ENCODE results near the gene PLD3. TPM values are rescaled to one million over a fixed set of nuclear protein-coding genes. Genes with fewer than 3 reads are reported as not detected.
"Not testable (repeated sequence)": the region's sequence is repeated elsewhere in the genome, so short reads cannot be mapped to it uniquely, and the experiment has no call there.

The PLD3 gene
- total RNA-seq, 1 experiment from 2014 or later = 245 TPM

DNA sequence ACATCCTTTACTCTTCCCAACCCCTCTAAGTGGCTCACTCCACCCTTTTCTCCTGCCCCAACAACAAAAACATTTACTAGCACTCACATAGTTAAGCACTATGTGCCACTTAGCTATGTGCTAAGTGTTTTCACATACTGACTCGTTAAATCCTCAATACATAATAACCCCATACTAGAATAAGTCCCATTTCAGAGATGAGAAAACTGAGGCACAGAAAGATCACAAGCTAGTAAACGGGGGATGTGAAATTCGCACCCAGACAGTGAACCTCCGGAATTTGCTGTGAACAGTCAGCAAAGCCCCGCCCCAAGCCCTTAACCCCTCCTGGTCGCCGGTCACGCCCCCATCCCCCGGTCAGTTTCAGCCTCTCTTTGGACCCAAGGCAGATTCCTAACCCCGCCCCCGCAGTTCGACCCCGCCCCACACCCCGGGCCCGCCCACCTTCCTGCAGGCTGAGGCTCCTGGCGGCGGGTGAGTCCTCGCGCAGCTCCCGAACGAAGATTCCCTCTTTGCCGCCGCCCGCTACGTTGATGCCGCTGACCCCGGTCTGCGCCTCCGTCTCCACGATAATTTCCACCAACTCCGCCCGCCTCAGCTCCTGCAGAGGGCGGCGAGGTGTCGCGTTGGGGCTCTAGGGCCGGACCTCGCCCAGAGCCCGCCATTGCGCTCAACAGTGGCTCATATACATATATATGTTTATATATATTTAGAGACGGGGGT is 54.9 kb downstream of the PLD3 start:
- DNase-seq (ENCODE audit: low spot score) = peak; percentile 48
- in situ Hi-C loops (cut with HindIII; ENCODE audit: low sequenced_read_pairs) = no loop called here

DNA sequence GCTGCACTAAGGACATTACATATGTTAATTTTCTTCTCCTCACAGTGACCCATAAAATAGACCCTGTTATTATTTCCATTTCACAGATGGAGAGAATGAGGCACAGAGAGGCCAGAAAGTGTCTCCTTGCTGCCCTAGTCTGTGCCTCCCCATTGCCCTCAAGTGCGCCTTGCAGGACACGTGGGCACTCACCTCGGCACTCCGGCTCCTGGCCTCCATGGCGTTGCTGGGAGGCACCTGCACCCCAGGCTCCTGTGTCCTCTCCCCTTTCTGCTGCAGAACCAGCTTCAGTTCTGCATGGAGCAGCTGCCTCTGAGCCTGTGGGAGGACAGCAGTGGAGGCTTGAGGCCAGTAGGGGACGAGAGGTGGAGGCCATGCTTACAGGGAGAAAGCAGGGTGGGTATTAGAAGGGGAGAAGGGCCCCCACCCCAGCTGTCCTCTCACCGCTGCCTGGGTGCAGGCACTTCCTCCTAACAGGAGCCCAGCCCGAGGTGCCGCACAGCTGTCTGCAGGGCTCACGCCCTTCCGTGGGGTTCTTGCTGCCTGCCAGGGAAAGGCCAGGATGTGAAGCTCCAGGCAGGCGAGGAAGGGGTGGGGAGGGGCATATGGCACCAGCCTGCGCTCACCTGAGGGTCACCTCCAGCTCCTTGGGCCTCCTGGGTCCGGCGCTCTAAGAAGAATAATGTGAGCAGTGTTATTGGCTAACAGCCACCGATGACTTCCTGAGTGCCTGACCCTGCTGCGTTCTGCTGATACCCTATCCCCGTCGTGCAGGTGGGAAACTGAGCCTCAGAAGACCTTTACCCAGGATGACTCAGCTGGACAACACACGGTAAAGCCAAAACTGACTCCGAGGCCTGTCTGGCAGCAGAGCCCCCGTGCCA is 59.5 kb downstream of the PLD3 start:
- DNase-seq (ENCODE audit: low spot score) = no peak
- in situ Hi-C loops (cut with HindIII; ENCODE audit: low sequenced_read_pairs) = no loop called here

DNA sequence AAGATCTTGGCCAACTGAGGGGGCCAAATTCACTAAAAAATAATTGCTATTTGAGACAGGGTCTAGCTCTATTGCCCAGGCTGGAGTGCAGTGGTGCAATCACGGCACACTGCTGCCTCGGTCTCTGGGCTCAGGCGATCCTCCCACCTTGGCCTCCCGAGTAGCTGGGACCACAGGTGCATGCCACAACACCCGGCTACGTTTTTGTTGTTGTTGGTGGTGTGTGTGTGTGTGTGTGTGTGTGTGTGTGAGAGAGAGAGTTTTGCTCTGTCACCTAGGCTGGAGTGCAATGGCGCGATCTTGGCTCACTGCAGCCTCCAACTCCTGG is 60.1 kb downstream of the PLD3 start:
- in situ Hi-C loops (cut with HindIII; ENCODE audit: low sequenced_read_pairs) = not testable (repeated sequence)

DNA sequence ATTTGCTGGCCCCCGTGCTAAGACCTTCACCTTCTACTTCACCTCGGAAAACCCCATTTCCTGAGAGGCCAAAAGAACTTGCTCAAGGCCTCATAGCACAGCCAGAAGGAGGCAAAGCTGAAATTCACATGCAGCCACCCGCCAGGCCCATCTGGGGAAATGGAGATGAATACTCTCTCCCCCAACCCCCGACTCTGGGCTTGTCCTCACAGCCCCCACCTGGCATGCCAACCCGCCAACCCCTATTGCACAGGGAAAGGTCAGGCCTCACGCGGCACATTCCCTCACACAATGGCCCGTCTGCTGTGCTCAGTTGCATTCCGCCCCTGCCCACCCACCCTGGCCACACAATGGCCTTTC is 61.5 kb downstream of the PLD3 start:
- DNase-seq (ENCODE audit: low spot score) = no peak
- in situ Hi-C loops (cut with HindIII; ENCODE audit: low sequenced_read_pairs) = no loop called here

More for the DNA sequence above, 60.1 kb downstream of the PLD3 start:
- not testable (repeated sequence) for DNase-seq (ENCODE audit: low spot score)

DNA sequence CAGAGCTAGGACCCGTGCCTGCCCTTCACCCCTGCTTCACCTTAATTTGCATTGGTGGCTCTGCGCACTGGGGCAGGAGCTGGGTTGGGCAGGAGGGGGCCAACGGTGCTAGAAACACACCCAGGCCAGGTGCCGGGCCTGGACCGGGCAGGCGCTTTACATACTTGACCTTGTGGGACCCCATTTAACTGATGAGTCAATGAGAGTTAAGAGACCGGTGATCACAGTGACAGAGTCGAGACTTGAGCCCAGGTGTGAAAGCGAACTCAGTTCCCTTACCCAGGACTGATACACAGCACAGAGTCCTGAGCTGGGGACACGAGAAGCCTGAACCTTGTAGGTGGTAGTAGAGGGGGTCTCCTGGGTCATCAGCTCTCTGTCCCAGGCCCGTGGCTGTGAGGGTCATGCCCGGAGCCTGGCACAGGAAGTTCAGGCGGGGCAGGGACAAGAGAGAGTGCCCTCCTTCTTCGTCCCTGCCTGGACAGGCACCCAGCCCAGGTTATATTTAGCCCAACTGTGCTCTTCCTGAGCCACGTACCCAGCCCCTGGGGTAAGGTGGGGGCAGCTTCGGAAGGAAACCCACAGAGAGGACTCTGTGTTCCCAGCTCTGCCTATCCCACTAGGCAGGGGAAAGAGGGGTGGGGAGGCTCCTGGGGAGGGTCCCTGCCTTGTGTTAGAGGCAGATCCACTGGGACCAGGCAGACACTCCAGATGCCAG is 62.8 kb downstream of the PLD3 start:
- in situ Hi-C loops (cut with HindIII; ENCODE audit: low sequenced_read_pairs) = no loop called here
- no peak for DNase-seq (ENCODE audit: low spot score)

DNA sequence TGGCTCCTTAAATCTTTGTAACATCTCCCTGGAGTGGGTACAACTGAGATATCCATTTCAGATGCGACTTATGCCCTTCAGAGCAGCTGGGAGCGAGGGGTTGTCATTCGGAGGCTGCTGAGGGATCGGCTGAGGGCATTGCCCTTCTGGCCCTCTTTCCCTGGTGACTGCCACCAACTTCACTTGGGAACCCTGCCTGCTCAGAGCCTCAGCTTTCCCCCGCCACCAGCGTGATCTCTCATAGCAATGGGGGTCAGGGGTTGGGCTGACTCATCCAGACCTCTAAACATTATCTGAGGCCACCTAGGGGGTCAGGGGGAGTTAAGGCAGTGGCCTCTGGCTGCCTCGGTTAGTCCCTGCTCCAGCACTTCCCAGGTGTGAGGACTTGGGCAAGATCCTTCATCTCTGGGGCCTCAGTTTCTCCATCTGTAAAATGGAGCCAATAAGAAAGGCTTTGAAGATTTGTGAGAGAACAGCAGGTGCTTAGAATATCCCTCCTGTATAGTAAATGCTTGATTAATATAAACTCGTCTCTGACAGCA is 63.5 kb downstream of the PLD3 start:
- no peak for DNase-seq (ENCODE audit: low spot score)
- in situ Hi-C loops (cut with HindIII; ENCODE audit: low sequenced_read_pairs) = no loop called here

DNA sequence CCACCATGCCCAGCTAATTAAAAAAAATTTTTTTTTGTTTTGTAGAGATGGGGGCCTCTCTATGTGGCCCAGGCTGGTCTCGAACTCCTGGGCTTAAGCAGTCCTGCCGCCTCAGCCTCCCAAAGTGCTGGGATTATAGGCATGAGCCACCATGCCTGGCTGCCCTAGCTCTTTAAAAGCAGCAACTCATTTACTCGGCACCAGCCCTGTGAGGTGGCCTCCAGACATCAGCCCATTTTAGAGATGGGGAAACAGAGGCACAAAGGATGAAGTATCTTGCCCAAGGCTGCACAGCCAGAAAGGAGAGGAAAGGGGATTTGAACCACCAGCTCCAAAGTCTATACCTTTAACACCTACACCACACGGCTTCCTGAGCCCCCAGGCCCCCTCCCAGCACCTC is 64.4 kb downstream of the PLD3 start:
- in situ Hi-C loops (cut with HindIII; ENCODE audit: low sequenced_read_pairs) = no loop called here
- no peak for DNase-seq (ENCODE audit: low spot score)

DNA sequence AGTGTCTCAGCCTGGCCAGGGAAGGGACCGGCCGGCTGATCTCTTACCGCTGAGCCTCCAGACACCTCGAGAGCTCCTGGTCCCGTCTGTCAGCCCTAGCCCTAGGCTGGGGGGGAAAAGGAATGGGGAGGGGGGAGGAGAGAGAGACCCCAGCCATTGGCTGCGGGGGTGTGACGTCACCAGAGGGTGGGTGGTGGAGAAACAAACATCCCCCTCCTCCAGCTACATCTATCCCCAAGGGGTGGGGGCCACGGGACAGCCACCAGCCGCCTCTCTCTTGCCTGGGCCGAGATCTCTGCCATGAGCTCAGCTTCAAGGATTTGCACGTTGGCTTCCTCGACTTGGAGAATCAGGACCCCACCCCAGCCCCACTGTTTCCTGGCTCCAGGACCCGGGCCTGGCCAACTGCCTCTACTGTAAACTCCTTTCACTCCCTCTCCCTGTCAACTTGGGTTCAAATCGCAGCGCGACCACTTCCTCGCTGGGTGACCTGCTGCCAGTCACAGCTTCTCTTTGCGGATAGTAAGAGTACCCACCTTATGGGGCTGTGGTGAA is 64.9 kb downstream of the PLD3 start, which contains the start of gene PRX:
Gene PRX (minus strand): TSS at position 88 of the 555 bp plus-strand sequence. CDS start 5,446 bp downstream, outside the sequence.
- DNase-seq (ENCODE audit: low spot score) = no peak

DNA sequence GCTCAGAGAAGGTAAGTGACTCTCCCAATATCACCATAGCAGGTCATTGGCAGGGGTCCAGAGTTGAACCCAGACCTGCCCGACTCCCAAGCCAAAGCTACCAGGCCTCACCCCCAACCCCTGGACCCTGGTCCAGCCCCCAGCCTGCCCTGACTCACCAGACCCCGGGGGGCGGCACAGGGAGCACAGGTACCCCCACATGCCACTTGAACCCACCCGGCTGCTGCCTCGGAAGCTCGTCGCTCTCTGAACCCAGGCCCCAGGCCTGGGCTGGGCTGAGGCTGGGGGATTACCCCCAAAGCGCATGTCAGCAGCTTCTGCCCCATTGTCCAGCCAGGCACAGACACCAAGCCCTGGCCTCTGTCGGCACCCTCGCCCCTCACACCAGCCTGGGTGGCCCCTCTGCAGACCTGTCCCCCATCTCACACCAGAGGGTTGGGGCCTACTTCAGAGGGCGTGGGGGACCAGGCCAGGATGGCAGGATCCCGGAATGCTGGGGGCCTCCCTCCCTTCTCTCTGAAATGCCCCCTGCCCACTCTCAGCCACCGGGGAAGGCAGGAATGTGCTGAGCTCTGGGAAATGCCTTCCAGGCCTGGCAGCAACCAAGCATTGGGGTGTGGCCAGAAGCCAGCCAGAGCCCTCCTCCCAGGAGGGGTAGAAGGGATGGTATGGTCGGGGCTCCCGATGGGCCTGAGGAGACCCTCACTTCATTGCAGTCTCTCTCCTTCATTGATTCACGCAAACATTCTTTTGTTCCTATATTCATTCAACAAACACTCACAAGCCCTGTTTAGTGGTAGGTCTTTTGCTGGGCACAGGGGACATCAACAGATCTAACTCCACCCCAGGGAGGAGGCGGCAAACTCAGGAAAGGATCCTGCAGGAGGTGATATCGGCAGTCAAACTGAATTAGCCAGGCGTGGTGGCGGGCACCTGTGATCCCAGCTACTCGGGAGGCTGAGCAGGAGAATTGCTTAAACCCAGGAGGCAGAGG is 66.3 kb downstream of the PLD3 start:
- in situ Hi-C loops (cut with HindIII; ENCODE audit: low sequenced_read_pairs) = no loop called here
- no peak for DNase-seq (ENCODE audit: low spot score)

More for the DNA sequence above, 64.9 kb downstream of the PLD3 start, which contains the start of gene PRX:
- in situ Hi-C loops (cut with HindIII; ENCODE audit: low sequenced_read_pairs) = no loop called here

DNA sequence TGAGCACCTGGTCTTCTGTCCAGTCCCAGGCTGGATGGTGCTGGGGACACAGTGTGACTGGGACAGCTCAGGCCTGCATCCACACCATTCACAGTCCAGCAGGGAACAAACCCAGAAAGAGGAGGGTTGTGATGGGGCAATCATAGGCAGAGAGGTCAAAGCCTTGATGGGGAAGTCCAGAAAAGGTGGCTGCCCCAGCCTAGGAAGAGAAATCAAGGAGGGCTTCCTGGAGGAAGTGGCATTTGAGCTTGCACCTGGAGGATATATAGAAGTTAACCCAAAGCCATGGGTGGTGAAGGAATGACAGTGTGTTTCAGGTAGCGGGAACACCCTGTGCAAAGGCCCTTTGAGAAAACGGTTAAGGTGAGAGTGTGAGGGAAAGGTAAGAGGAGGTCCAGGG is 67.3 kb downstream of the PLD3 start:
- in situ Hi-C loops (cut with HindIII; ENCODE audit: low sequenced_read_pairs) = no loop called here
- no peak for DNase-seq (ENCODE audit: low spot score)

DNA sequence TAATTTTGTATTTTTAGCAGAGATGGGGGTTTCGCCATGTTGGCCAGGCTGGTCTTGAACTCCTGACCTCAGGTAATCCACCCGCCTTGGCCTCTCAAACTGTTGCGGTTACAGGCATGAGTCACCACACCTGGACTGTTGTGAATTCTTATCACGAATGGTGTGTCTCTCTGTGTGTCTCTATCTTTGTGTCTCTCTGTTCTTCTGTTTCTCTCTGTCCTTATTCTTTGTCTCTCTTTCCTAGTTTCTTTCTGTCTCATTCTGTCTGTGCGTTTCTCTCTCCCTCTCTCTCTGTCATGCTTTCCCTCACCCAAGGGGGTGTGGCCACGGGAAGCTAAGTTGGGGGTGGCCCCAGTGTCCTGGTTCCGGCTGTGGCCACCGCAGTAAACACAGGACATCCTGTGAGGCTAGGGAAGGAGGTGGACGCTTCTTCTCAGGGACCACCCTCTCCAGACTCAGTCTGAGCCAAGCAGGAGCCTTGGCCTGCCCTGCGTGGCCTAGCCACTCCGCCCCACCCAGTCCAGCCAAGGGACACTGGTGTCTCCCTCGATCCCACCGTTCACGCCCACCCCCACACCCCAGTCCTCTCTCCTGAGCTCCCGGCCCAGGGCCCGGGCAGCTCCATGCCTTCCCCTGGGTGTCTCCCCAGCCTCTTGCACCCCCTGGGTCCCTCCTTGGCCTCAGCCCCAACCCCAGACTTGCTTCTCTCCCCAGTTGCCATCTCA is 68.6 kb downstream of the PLD3 start:
- DNase-seq (ENCODE audit: low spot score) = peak; percentile 41
- in situ Hi-C loops (cut with HindIII; ENCODE audit: low sequenced_read_pairs) = no loop called here

DNA sequence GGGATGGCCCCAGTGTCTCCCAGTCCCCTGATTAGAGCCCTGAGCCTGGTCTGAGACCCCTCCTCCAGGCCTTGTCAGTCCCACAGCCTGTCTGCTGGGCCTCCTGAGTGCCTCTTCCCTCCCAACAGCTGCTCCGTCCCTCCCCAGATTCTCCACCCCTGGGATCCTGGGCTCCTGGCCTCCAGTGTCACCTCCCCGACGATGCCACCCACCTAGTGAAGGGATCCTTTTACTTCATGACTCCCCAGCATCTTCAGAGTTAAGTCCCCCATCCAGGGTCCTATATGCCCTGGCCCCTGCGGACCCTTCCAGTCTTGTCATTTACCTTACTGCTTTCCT is 69.1 kb downstream of the PLD3 start:
- DNase-seq (ENCODE audit: low spot score) = no peak
- in situ Hi-C loops (cut with HindIII; ENCODE audit: low sequenced_read_pairs) = no loop called here

DNA sequence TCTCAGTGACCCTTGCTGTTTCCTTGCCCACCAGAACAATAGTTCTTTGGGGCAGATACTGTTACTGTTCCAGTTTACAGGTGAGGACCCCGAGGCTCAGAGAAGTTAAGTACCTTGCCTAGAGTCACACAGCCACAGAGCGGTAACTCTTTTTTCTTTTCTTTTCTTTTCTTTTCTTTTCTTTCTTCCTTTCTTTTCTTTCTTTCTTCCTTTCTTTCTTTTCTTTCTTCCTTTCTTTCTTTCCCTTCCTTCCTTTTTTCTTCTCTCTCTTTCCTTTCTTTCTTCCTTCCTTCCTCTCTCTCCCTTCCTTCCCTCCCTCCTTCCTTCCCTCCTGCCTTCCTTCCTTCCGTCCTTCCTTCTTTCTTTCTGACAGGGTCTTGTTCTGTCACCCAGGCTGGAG is 69.5 kb downstream of the PLD3 start:
- no peak for DNase-seq (ENCODE audit: low spot score)
- in situ Hi-C loops (cut with HindIII; ENCODE audit: low sequenced_read_pairs) = no loop called here

DNA sequence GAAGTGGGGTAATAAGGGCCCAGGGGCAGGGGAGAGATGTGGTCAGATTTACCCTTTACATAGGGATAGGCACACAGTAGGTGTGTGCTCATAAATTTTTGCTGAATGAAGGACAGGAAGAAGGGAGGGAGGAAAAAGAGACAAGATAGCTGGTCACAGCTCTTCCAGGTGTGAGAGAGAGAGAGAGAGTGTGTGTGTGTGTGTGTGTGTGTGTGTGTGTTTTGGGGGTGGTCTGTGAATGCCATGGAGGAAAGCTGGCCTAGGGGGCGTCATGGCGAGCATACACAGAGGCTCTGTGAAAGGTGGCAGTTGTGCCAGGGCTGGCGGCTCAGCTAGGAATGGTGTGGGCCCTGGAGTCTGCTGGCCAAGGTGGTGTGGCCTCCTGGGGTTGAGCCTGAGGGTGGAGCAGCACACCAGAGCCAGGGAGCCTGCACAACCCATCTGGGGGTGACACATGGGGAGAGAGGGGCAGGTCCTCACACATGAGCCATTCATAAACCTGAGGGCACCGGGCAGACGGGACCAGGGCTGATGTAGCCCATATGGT is 70.6 kb downstream of the PLD3 start:
- DNase-seq (ENCODE audit: low spot score) = no peak
- in situ Hi-C loops (cut with HindIII; ENCODE audit: low sequenced_read_pairs) = no loop called here

DNA sequence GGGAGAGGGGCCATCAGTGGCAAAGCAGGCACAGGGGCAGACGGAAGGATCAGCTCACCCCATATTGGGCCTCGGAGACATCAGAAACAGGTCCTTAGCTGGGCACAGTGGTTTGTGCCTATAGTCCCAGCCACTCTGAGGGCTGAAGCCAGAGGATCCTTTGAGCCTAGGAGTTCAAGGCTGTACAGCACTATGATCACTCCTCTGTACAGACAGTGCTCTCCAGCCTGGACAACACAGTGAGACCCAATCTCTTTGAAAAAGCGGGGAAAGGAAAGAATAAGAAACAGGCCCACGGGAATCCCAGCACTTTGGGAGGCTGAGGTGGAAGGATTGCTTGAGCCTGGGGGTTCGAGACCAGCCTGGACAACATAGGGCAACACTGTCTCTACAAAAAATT is 71.3 kb downstream of the PLD3 start:
- in situ Hi-C loops (cut with HindIII; ENCODE audit: low sequenced_read_pairs) = no loop called here

DNA sequence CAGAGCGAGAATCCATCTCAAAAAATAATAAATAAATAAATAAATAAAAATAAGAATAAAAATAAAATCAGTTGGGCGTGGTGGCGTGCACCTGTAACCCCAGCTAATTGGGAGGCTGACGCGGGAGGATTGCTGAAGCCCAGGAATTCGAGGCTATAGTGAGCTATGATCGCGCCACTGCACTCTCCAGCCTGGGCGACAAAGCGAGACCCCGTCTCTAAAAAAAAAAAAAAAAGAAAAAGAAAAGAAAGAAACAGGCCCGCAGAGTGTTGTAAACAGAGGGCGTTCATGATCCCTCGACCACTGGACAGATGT is 71.9 kb downstream of the PLD3 start:
- in situ Hi-C loops (cut with HindIII; ENCODE audit: low sequenced_read_pairs) = no loop called here
- no peak for DNase-seq (ENCODE audit: low spot score)

More for the DNA sequence above, 71.3 kb downstream of the PLD3 start:
- DNase-seq (ENCODE audit: low spot score) = no peak

All from G401 (cell line).